Gastroesophageal sphincter (tissue), 4 donors: ENCODE data around the gene PELO. TPM values are rescaled to one million over a fixed set of nuclear protein-coding genes. Genes with fewer than 3 reads are reported as not detected.

Experiments
- ATAC-seq: fragments of 150-250 bp; one replicate; pipeline ENCODE4 v1.9.1; 2016; ENCODE audit warnings: mild to moderate bottlenecking, moderate library complexity
- H3K27ac ChIP-seq, 4 donors: fragments of 200-600 bp; sonication (generic) in 3 of 4; 1 replicate in 3 of 4; 2 replicates in 1 of 4; pipeline ENCODE4 v1.5.1; 2016 to 2019
- H3K27me3 ChIP-seq: fragments of 200-600 bp; sonication (generic); one replicate; pipeline ENCODE4 v1.5.1; 2019
- H3K36me3 ChIP-seq, 2 donors: fragments of 200-600 bp; sonication (generic); one replicate each; pipeline ENCODE4 v1.5.1; 2019; ENCODE audit warnings: control low read depth in 1 of 2
- H3K4me1 ChIP-seq, 3 donors: fragments of 200-600 bp; sonication (generic); 1 replicate in 2 of 3; 2 replicates in 1 of 3; pipeline ENCODE4 v1.5.1; 2016 to 2019; ENCODE audit warnings: control low read depth in 2 of 3
- H3K4me3 ChIP-seq, 2 donors: fragments of 200-600 bp; sonication (generic); one replicate each; pipeline ENCODE4 v1.5.1; 2019; ENCODE audit warnings: mild to moderate bottlenecking in 1 of 2, moderate library complexity in 1 of 2
- H3K9me3 ChIP-seq, 3 donors: fragments of 200-600 bp; sonication (generic); one replicate each; pipeline ENCODE4 v1.5.1; 2017 to 2019; ENCODE audit warnings: control low read depth in 2 of 3
- EP300 ChIP-seq: sonication (generic); formaldehyde crosslinking; IDR thresholded peaks from one replicate; pipeline ENCODE4 v1.6.1; 2017; ENCODE audit warnings: antibody characterized with exemption, mild to moderate bottlenecking
- POLR2A ChIP-seq, 2 donors: fragments of 450-650 bp; IDR thresholded peaks; one replicate each; pipeline ENCODE4 v1.6.1; 2017; ENCODE audit warnings: antibody characterized with exemption in 2 of 2, mild to moderate bottlenecking in 2 of 2, moderate library complexity in 1 of 2
- POLR2AphosphoS5 ChIP-seq: sonication (generic); formaldehyde crosslinking; IDR thresholded peaks from one replicate; pipeline ENCODE4 v1.6.1; 2017; ENCODE audit warnings: antibody characterized with exemption
- WGBS, 2 donors: methylation state at CpG; one replicate each; pipeline ENCODE4 v1.1.5; 2018; ENCODE audit warnings: low coverage in 1 of 2; 5-methylcytosine and 5-hydroxymethylcytosine counted together
- total RNA-seq, 4 donors: library from RNA; depleted of rRNA; stranded (reverse); fragments of >200 nt; gene quantifications; one replicate each; pipeline ENCODE4 v1.1.0, GENCODE V29; 2016
- TF ChIP-seq, protein P1 (sequence below), 4 experiments: fragments of 200-600 bp in 2 of 4; fragments of 450-650 bp in 2 of 4; sonication (generic) in 1 of 4; IDR thresholded peaks; one replicate each; pipeline ENCODE4 v1.5.1; 2017 to 2019; ENCODE audit warnings: antibody characterized with exemption in 4 of 4, mild to moderate bottlenecking in 2 of 4, moderate library complexity in 2 of 4

The PELO gene
- total RNA-seq, 4 donors from 2014 or later = 49.4 to 78.0 (median 59.0) TPM

DNA sequence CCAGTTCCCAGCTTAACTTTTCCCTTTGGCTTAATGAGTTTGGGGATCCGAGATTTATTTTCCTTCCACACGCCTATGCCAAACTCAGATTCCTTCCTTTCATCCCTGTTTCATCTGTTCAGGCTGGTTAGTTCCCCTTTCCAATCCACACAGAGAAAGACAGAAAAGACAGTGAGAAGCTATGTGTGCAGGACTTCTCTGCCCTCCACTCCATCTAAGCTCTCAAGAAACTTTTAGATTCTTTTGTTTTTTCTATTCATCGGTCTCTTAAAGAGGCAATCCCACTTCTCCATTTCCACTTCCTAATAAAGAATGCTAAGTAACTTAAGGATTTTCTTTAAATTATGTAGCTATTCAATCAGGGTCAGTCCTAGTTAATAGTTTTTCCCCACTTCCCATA lies 11.2 kb downstream of the PELO start:
- H3K27me3 ChIP-seq = no peaks in the 10 kb centered on the region
- no peak for ATAC-seq
- H3K27ac ChIP-seq = peak overlapping the region; percentile 77 to 96 (median 91)
- H3K9me3 ChIP-seq = no peaks in the 10 kb centered on the region
- peaks cover 11 to 96% (median 30%) of the 10 kb centered on the region in 3 donors for H3K4me1 ChIP-seq
- peaks cover 0 to 8% of the 10 kb centered on the region in 2 donors for H3K36me3 ChIP-seq
- TF ChIP-seq, protein P1, sequence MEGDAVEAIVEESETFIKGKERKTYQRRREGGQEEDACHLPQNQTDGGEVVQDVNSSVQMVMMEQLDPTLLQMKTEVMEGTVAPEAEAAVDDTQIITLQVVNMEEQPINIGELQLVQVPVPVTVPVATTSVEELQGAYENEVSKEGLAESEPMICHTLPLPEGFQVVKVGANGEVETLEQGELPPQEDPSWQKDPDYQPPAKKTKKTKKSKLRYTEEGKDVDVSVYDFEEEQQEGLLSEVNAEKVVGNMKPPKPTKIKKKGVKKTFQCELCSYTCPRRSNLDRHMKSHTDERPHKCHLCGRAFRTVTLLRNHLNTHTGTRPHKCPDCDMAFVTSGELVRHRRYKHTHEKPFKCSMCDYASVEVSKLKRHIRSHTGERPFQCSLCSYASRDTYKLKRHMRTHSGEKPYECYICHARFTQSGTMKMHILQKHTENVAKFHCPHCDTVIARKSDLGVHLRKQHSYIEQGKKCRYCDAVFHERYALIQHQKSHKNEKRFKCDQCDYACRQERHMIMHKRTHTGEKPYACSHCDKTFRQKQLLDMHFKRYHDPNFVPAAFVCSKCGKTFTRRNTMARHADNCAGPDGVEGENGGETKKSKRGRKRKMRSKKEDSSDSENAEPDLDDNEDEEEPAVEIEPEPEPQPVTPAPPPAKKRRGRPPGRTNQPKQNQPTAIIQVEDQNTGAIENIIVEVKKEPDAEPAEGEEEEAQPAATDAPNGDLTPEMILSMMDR (IDR thresholded peaks at IDR 0.05) = no peak
- TF ChIP-seq EP300 (no peak), POLR2A (IDR thresholded peaks at IDR 0.05) (no peak), POLR2AphosphoS5 (no peak)
- 0 to 2% methylated on average over 2 to 3 of the region's 3 CpGs for WGBS, 2 donors
- peak overlapping the region; percentile 51 to 64 for H3K4me3 ChIP-seq

DNA sequence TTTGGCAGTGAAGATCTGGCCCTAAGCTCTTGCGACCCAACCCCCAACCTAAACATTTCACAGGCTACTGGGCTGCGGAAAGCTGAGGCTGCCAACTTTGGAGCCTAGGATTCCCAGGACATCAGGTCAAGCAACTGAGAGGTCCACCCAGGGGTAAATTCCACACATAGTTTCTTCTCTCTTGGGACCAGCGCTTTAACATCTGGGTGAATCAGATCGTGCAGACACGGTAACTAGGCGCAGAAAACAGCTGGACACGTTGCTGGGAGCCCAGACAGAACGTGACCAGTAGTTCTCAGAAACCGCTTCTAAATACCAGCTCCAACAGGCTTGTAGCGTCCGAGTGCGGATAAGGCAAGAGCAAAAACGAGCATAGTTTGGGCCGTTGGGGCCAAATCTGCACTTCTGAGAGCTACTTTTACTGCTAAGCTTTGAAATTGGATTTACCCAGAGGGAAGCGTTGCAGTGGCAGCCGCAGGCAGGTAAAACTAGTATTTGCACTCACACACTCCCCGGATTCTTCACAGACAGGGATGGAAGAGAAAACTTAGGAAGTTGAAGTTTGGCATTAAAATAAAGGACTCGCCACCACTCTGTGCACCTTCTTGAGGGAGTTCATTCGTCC lies 11.8 kb downstream of the PELO start:
- Histone ChIP-seq H3K27me3 (no peaks in the 10 kb centered on the region), H3K27ac (peak overlapping the region; percentile 77 to 96 (median 91)), H3K4me1 (peaks cover 11 to 96% (median 30%) of the 10 kb centered on the region in 3 donors), H3K9me3 (no peaks in the 10 kb centered on the region), H3K4me3 (peak overlapping the region; percentile 51 to 64), H3K36me3 (peaks cover 0 to 8% of the 10 kb centered on the region in 2 donors)
- peak; percentile 58 for TF ChIP-seq POLR2AphosphoS5
- TF ChIP-seq POLR2A (IDR thresholded peaks at IDR 0.05) = no peak
- WGBS, 2 donors = 3% methylated on average over 11 of the region's 19 CpGs; no CpG with 5 or more reads in 1 of the 2 donors
- ATAC-seq = peak; percentile 57

DNA sequence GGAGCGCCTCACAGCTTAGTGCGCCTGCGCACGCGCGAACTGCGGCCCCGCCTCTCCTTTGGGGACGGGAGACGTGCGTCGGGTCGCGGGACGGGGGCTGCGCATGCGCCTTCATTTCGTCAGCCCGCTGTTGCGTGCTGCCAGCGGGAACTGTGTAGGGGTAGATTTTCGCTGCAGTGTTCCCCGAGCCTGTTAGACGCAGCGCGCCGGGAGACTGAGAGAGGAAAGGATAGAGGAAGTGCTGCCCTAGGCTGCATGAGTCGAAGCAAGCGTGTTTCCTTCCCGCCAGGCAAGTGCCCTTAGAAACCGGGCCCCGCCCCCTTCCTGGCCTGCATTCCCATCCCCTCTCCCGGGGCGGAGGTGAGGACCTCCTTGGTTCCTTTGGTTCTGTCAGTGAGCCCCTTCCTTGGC lies 12.3 kb downstream of the PELO start:
- H3K4me1 ChIP-seq = peaks cover 11 to 96% (median 30%) of the 10 kb centered on the region in 3 donors
- H3K27me3 ChIP-seq = no peaks in the 10 kb centered on the region
- peak; percentile 89 for ATAC-seq
- TF ChIP-seq EP300 (no peak), POLR2AphosphoS5 (peak; percentile 86), POLR2A (IDR thresholded peaks at IDR 0.05) (peak; percentile 47 to 58)
- TF ChIP-seq, protein P1 (IDR thresholded peaks at IDR 0.05) = no peak
- H3K4me3 ChIP-seq = peak overlapping the region; percentile 51 to 64
- H3K36me3 ChIP-seq = peaks cover 0 to 8% of the 10 kb centered on the region in 2 donors
- H3K9me3 ChIP-seq = no peaks in the 10 kb centered on the region
- H3K27ac ChIP-seq = peak overlapping the region; percentile 77 to 96 (median 91)
- WGBS, 2 donors = 20% methylated on average over 1 of the region's 34 CpGs; no CpG with 5 or more reads in 1 of the 2 donors

DNA sequence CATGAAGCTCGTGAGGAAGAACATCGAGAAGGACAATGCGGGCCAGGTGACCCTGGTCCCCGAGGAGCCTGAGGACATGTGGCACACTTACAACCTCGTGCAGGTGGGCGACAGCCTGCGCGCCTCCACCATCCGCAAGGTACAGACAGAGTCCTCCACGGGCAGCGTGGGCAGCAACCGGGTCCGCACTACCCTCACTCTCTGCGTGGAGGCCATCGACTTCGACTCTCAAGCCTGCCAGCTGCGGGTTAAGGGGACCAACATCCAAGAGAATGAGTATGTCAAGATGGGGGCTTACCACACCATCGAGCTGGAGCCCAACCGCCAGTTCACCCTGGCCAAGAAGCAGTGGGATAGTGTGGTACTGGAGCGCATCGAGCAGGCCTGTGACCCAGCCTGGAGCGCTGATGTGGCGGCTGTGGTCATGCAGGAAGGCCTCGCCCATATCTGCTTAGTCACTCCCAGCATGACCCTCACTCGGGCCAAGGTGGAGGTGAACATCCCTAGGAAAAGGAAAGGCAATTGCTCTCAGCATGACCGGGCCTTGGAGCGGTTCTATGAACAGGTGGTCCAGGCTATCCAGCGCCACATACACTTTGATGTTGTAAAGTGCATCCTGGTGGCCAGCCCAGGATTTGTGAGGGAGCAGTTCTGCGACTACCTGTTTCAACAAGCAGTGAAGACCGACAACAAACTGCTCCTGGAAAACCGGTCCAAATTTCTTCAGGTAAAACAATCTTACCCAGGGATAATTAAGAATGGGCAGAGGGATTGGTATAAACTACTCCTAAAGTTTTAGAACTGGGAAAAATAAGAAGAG lies 12.9 kb downstream of the PELO start:
- peak; percentile 75 for ATAC-seq
- peak overlapping the region; percentile 51 to 64 for H3K4me3 ChIP-seq
- TF ChIP-seq, protein P1 (IDR thresholded peaks at IDR 0.05) = peak in 3 of 4 experiments; percentile 17 to 29 (median 22)
- TF ChIP-seq POLR2A (IDR thresholded peaks at IDR 0.05) = no peak
- TF ChIP-seq POLR2AphosphoS5 = peak; percentile 71
- H3K4me1 ChIP-seq = peaks cover 15 to 96% (median 30%) of the 10 kb centered on the region in 3 donors
- H3K27me3 ChIP-seq = no peaks in the 10 kb centered on the region
- H3K27ac ChIP-seq = peak overlapping the region; percentile 77 to 96 (median 91)
- 0% methylated on average over 1 of the region's 31 CpGs; no CpG with 5 or more reads in 1 of the 2 donors for WGBS, 2 donors
- peaks cover 0 to 8% of the 10 kb centered on the region in 2 donors for H3K36me3 ChIP-seq
- no peaks in the 10 kb centered on the region for H3K9me3 ChIP-seq

DNA sequence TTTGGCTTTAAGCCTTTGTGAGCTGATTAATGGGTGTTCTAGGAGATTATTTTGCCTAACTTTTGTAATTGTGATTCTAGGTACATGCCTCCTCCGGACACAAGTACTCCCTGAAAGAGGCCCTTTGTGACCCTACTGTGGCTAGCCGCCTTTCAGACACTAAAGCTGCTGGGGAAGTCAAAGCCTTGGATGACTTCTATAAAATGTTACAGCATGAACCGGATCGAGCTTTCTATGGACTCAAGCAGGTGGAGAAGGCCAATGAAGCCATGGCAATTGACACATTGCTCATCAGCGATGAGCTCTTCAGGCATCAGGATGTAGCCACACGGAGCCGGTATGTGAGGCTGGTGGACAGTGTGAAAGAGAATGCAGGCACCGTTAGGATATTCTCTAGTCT lies 13.6 kb downstream of the PELO start:
- TF ChIP-seq EP300 (no peak), POLR2AphosphoS5 (no peak), POLR2A (IDR thresholded peaks at IDR 0.05) (no peak)
- TF ChIP-seq, protein P1 (IDR thresholded peaks at IDR 0.05) = no peak
- peak overlapping the region; percentile 77 to 96 (median 91) for H3K27ac ChIP-seq
- WGBS, 2 donors = 2 to 27% methylated on average over 2 to 4 of the region's 8 CpGs
- no peaks in the 10 kb centered on the region for H3K9me3 ChIP-seq
- no peaks in the 10 kb centered on the region for H3K27me3 ChIP-seq
- H3K36me3 ChIP-seq = peaks cover 0 to 8% of the 10 kb centered on the region in 2 donors
- H3K4me1 ChIP-seq = peaks cover 16 to 96% (median 29%) of the 10 kb centered on the region in 3 donors
- no peak for ATAC-seq
- peak overlapping the region; percentile 51 to 64 for H3K4me3 ChIP-seq
